GM12878 (cell line): ENCODE data around the gene CD58. TPM values are rescaled to one million over a fixed set of nuclear protein-coding genes. Genes with fewer than 3 reads are reported as not detected.

Source experiments
- ATAC-seq: fragments of 200-7000 bp; cut with Tn5 transposase; 3 replicates; pipeline ENCODE4 v1.9.1; 2020; ENCODE audit warnings: mild to moderate bottlenecking, moderate library complexity
- BruUV-seq: library from RNA; stranded (reverse); fragments of 400-500 nt; replicated peaks from 2 replicates; lab custom pipeline; 2021; lab: Mats Ljungman, UMichigan
- CTCF ChIA-PET: fragments of 300-600 bp; sonication (Branson Sonifier 250); formaldehyde crosslinking; extraction: SDS; loops from one replicate; lab custom pipeline; 2021; ENCODE audit warnings: inconsistent platforms; lab: Yijun Ruan, JAX
- POLR2A ChIA-PET: fragments of 350-600 bp; formaldehyde crosslinking; extraction: SDS; loops from one replicate; lab custom pipeline; 2021; ENCODE audit warnings: inconsistent platforms; lab: Charles Lee
- RAD21 ChIA-PET: fragments of 300-600 bp; sonication (Branson Sonifier 250); formaldehyde crosslinking; loops from one replicate; lab custom pipeline; 2023; ENCODE audit warnings: antibody characterized with exemption; ENCODE audit not compliant: unreplicated experiment; lab: Charles Lee
- SMC1A ChIA-PET: fragments of 300-600 bp; sonication (Branson Sonifier 250); formaldehyde crosslinking; loops from one replicate; lab custom pipeline; 2023; ENCODE audit not compliant: unreplicated experiment, uncharacterized antibody; lab: Charles Lee
- DNase-seq: peaks from one replicate; pipeline ENCODE4 v3.0.0-alpha.2; 2011; ENCODE audit warnings: low read depth, low spot score
- FAIRE-seq: peaks from 3 replicates; lab custom pipeline; 2011; peaks lifted over from hg19 to GRCh38; lab: Jason Lieb, UNC
- H2AFZ ChIP-seq: 2 replicates; pipeline ENCODE4 v1.6.0; 2011; ENCODE audit warnings: low read depth, low read length, control low read depth; ENCODE audit not compliant: control insufficient read depth
- H3K27ac ChIP-seq: 2 replicates; pipeline ENCODE4 v1.5.1; 2011; ENCODE audit warnings: control low read depth; ENCODE audit not compliant: control insufficient read depth, insufficient read depth
- H3K27me3 ChIP-seq, 2 experiments: replicated peaks in 1 of 2; 2 replicates each; pipeline versions ENCODE4 v1.6.0 to v1.6.1; 2011; ENCODE audit warnings: low read length in 1 of 2; ENCODE audit not compliant: control insufficient read depth in 2 of 2, insufficient read depth in 2 of 2
- H3K36me3 ChIP-seq, 2 experiments: 2 replicates each; pipeline ENCODE4 v1.5.1; 2011; ENCODE audit warnings: low read length in 1 of 2; ENCODE audit not compliant: control insufficient read depth in 2 of 2, insufficient read depth in 2 of 2
- H3K4me1 ChIP-seq: 2 replicates; pipeline ENCODE4 v1.6.1; 2011; ENCODE audit warnings: mild to moderate bottlenecking, low read length, moderate library complexity, mixed read lengths; ENCODE audit not compliant: control insufficient read depth, insufficient read depth
- H3K4me2 ChIP-seq: 2 replicates; pipeline ENCODE4 v1.6.0; 2011; ENCODE audit warnings: control low read depth; ENCODE audit not compliant: control insufficient read depth, insufficient read depth
- H3K4me3 ChIP-seq: fragments of 200-600 bp; sonication (generic); 2 replicates; pipeline ENCODE4 v1.5.1; 2016
- H3K79me2 ChIP-seq: 2 replicates; pipeline ENCODE4 v1.6.0; 2011; ENCODE audit warnings: low read length; ENCODE audit not compliant: control insufficient read depth, insufficient read depth
- H3K9ac ChIP-seq: 2 replicates; pipeline ENCODE4 v1.8.0; 2011; ENCODE audit warnings: low read length, control low read depth, mixed read lengths; ENCODE audit not compliant: control insufficient read depth, insufficient read depth
- H3K9me3 ChIP-seq: replicated peaks from 3 replicates; pipeline ENCODE4 v1.5.1; 2011; ENCODE audit warnings: mild to moderate bottlenecking, low read length; ENCODE audit not compliant: control insufficient read depth, insufficient read depth
- H4K20me1 ChIP-seq: 2 replicates; pipeline ENCODE4 v1.6.0; 2011; ENCODE audit not compliant: control insufficient read depth, insufficient read depth
- CUX1 ChIP-seq: IDR thresholded peaks from 2 replicates; pipeline ENCODE4 v1.6.1; 2012; ENCODE audit warnings: improper control_type of control experiment, low read depth, low read length; ENCODE audit not compliant: insufficient replicate concordance
- IRF4 ChIP-seq: IDR thresholded peaks from 2 replicates; pipeline ENCODE4 v1.6.1; 2011; ENCODE audit warnings: low read depth, low read length
- MLLT1 ChIP-seq: fragments of 450-650 bp; IDR thresholded peaks from 2 replicates; pipeline ENCODE4 v1.6.1; 2016; ENCODE audit warnings: mild to moderate bottlenecking
- NR2F1 ChIP-seq: fragments of 450-650 bp; conservative IDR thresholded peaks from 2 replicates; pipeline ENCODE4 v1.6.1; 2017; ENCODE audit warnings: mild to moderate bottlenecking
- STAT1 ChIP-seq: fragments of 450-650 bp; conservative IDR thresholded peaks from 2 replicates; pipeline ENCODE4 v1.6.1; 2014; ENCODE audit warnings: antibody characterized with exemption, mild to moderate bottlenecking
- YBX1 ChIP-seq: fragments of 450-650 bp; IDR thresholded peaks from 2 replicates; pipeline ENCODE4 v1.6.1; 2016; ENCODE audit warnings: antibody characterized with exemption
- ZNF622 ChIP-seq: fragments of 450-650 bp; IDR thresholded peaks from 2 replicates; pipeline ENCODE4 v1.6.1; 2017; ENCODE audit warnings: mild to moderate bottlenecking, inconsistent platforms
- WGBS: methylation state at CpG from one replicate; pipeline ENCODE4 v1.1.6; 2016; ENCODE audit warnings: low lambda C conversion rate; ENCODE audit not compliant: insufficient replicate concordance, insufficient coverage; ENCODE audit errors: missing lambda C conversion rate; 5-methylcytosine and 5-hydroxymethylcytosine counted together
- in situ Hi-C: fragments of 300-500 bp; cut with MboI; formaldehyde crosslinking; loops from 9 replicates; pipeline ENCODE4 v1.14.3; 2018; ENCODE audit warnings: mixed read lengths
- intact Hi-C: fragments of 100-400 bp; cut with micrococcal nuclease; formaldehyde crosslinking; loops from one replicate; pipeline ENCODE4 v1.14.2; 2022; ENCODE audit not compliant: unreplicated experiment
- polyA plus RNA-seq, 11 experiments: library from polyadenylated mRNA; depleted of rRNA in 4 of 11; unstranded in 6 of 11; stranded (reverse) in 5 of 11; fragments of >200 nt; fragmentation: Nextera tagmentation in 4 of 11; fragmentation: Illumina TruSeq in 1 of 11; extraction: Ambion mirVana in 4 of 11; extraction: Trizol in 1 of 11; gene quantifications; 1 replicate in 1 of 11; 2 replicates in 10 of 11; pipeline versions ENCODE4 v1.2.1 to v1.2.3, GENCODE V29; 2011 to 2016; ENCODE audit warnings: inconsistent platforms in 2 of 11, missing spikeins in 2 of 11, low read depth in 1 of 11
- total RNA-seq, 4 experiments: library from RNA; depleted of rRNA in 3 of 4; stranded (reverse); fragments of >200 nt in 3 of 4; fragmentation: Illumina TruSeq in 1 of 4; extraction: Trizol in 1 of 4; gene quantifications; 2 replicates each; pipeline versions ENCODE4 v1.2.1 to v1.2.3, GENCODE V29; 2013 to 2021
- TF ChIP-seq, protein P1 (sequence below): IDR thresholded peaks from 2 replicates; pipeline ENCODE4 v1.6.1; 2011; ENCODE audit warnings: borderline replicate concordance, low read depth, mild to moderate bottlenecking, moderate library complexity, low read length; ENCODE audit not compliant: insufficient read depth, poor library complexity, severe bottlenecking

CD58 gene
- total and polyA plus RNA-seq, 10 of the 15 experiments (the other 5 are each of a cell fraction or from before 2014, with no cell fraction given): 70.4 to 252 (median 129) TPM

DNA sequence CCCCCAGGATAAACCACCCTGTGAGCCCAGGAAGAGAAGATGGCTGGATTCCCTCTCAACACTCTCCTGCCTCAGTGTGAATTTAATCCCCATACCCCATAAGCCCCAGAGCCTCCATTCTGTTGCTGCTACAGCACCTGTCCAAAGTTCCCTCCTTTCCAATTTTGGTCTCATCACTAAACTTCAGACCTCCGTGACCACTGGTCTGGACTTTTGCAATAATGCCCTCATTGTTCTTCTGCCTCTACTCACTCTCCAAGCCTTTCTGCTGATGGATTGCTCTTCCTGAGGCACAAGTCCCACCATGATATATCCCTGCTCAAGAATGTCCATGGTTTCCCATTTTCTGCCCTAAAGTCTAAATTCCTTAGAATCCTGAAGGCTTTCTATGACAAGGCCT lies 83.2 kb downstream of the CD58 start:
- SMC1A ChIA-PET: interaction anchor here (0.7 to 8.0 kb wide), 12 partner anchors 10 to 347 kb away, joined by 3 to 161 read pairs (median 5); no protein-coding TSS in a partner anchor
- Histone ChIP-seq H4K20me1 (no peaks in the 10 kb centered on the region), H3K4me2 (no peak overlapping the region), H3K27me3 (no peaks in the 10 kb centered on the region), H3K4me3 (no peak overlapping the region), H2AFZ (no peak overlapping the region), H3K4me1 (peaks cover 10% of the 10 kb centered on the region), H3K9me3 (no peaks in the 10 kb centered on the region), H3K79me2 (no peaks in the 10 kb centered on the region), H3K9ac (no peak overlapping the region), H3K36me3 (no peaks in the 10 kb centered on the region), H3K27ac (no peak overlapping the region)
- BruUV-seq: no TSS peak
- in situ Hi-C loops (loop anchor here (5.0 kb wide), 1 partner anchor 355 kb away; no protein-coding TSS in a partner anchor), intact Hi-C loops (loop anchor here (5.0 kb wide), 1 partner anchor 255 kb away; no protein-coding TSS in a partner anchor)
- RAD21 ChIA-PET: interaction anchor here (1.0 to 7.4 kb wide), 8 partner anchors 8 to 680 kb away, joined by 3 to 147 read pairs (median 4); no protein-coding TSS in a partner anchor
- WGBS: 88% methylated on average over 1 of the region's 1 CpG
- no peak for ATAC-seq
- FAIRE-seq: no peak
- CTCF ChIA-PET: interaction anchor here (0.7 to 10.5 kb wide), 16 partner anchors 11 to 388 kb away, joined by 3 to 239 read pairs (median 4); no protein-coding TSS in a partner anchor
- TF ChIP-seq STAT1 (no peak), YBX1 (no peak), NR2F1 (no peak)
- DNase-seq: no peak
- POLR2A ChIA-PET: interaction anchor here (0.5 kb wide), 1 partner anchor 11 kb away, joined by 6 read pairs; no protein-coding TSS in a partner anchor

GRCh38 chr1:116487031-116487430 lies 83.8 kb downstream of the CD58 start:
- RAD21 ChIA-PET: interaction anchor here (0.7 to 7.4 kb wide), 7 partner anchors 10 to 347 kb away, joined by 3 to 147 read pairs (median 18); no protein-coding TSS in a partner anchor
- H3K36me3 ChIP-seq: no peaks in the 10 kb centered on the region
- intact Hi-C loops (loop anchor here (5.0 kb wide), 1 partner anchor 255 kb away; no protein-coding TSS in a partner anchor), in situ Hi-C loops (loop anchor here (5.0 kb wide), 1 partner anchor 355 kb away; no protein-coding TSS in a partner anchor)
- DNase-seq (no peak), FAIRE-seq (no peak), ATAC-seq (no peak)
- no peak overlapping the region for H3K4me2 ChIP-seq
- H3K9me3 ChIP-seq: no peaks in the 10 kb centered on the region
- no peak overlapping the region for H3K4me3 ChIP-seq
- no peak overlapping the region for H3K9ac ChIP-seq
- no TSS peak for BruUV-seq
- POLR2A ChIA-PET: interaction anchor here (1.9 kb wide), 1 partner anchor 348 kb away, joined by 7 read pairs; no protein-coding TSS in a partner anchor
- H3K79me2 ChIP-seq: no peaks in the 10 kb centered on the region
- H3K27ac ChIP-seq: no peak overlapping the region
- SMC1A ChIA-PET: interaction anchor here (0.7 to 8.0 kb wide), 12 partner anchors 10 to 347 kb away, joined by 3 to 161 read pairs (median 13); no protein-coding TSS in a partner anchor
- no peaks in the 10 kb centered on the region for H3K27me3 ChIP-seq
- no peak overlapping the region for H2AFZ ChIP-seq
- no peaks in the 10 kb centered on the region for H4K20me1 ChIP-seq
- CTCF ChIA-PET: interaction anchor here (0.7 to 10.5 kb wide), 16 partner anchors 11 to 346 kb away, joined by 3 to 239 read pairs (median 4); no protein-coding TSS in a partner anchor
- H3K4me1 ChIP-seq: peaks cover 10% of the 10 kb centered on the region
- no peak for TF ChIP-seq MLLT1
- TF ChIP-seq CUX1: no peak
- TF ChIP-seq, protein P1, sequence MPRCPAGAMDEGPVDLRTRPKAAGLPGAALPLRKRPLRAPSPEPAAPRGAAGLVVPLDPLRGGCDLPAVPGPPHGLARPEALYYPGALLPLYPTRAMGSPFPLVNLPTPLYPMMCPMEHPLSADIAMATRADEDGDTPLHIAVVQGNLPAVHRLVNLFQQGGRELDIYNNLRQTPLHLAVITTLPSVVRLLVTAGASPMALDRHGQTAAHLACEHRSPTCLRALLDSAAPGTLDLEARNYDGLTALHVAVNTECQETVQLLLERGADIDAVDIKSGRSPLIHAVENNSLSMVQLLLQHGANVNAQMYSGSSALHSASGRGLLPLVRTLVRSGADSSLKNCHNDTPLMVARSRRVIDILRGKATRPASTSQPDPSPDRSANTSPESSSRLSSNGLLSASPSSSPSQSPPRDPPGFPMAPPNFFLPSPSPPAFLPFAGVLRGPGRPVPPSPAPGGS: no peak
- no peak for TF ChIP-seq ZNF622
- TF ChIP-seq IRF4: no peak
